ENCODE data around the gene TTLL1.

TTLL1 gene

GRCh38 chr22:43092085-43092484, 2.9 kb upstream of the TTLL1 start:
- peaks cover 7 to 26% (median 10%) of the 10 kb centered on the region in 4 experiments for H3K4me1 ChIP-seq (ENCODE audit: control extremely low read depth in 1 of 4, control insufficient read depth in 4 of 4, insufficient read depth in 4 of 4, low read length in 3 of 4)
- H3K36me3 ChIP-seq (ENCODE audit: control insufficient read depth in 4 of 4, insufficient read depth in 4 of 4, low read length in 3 of 4), result no peaks in the 10 kb centered on the region
- no peak overlapping the region for H3K27ac ChIP-seq (ENCODE audit: insufficient read depth in 1 of 2, low read depth in 1 of 2, low read length in 2 of 2, poor library complexity in 1 of 2, severe bottlenecking in 2 of 2)
- 5% methylated on average over 8 of the region's 9 CpGs for WGBS (ENCODE audit: insufficient coverage)
- peaks cover 0 to 9% (median 7%) of the 10 kb centered on the region in 5 experiments for H3K9me3 ChIP-seq (ENCODE audit: control extremely low read depth in 1 of 5, control insufficient read depth in 4 of 5, insufficient read depth in 2 of 5, low read depth in 1 of 5, low read length in 4 of 5)
- POLR2A ChIA-PET, result interaction anchor here (0.7 to 1.0 kb wide), 2 partner anchors 14 to 18 kb away, joined by 3 read pairs; no protein-coding TSS in a partner anchor
- DNase-seq, result peak in 2 of 3 donors; percentile 47 to 67
- CTCF ChIA-PET, result interaction anchor here (1.1 to 1.6 kb wide), 4 partner anchors 9 to 471 kb away, joined by 3 to 4 read pairs (median 4); no protein-coding TSS in a partner anchor
- no peak overlapping the region for H3K4me3 ChIP-seq (ENCODE audit: control insufficient read depth in 1 of 7, extremely low read depth in 1 of 7, insufficient read depth in 4 of 7, low read depth in 2 of 7, low read length in 6 of 7)
- H3K27me3 ChIP-seq (replicated peaks in 2 of 5; ENCODE audit: control insufficient read depth in 4 of 5, insufficient read depth in 5 of 5, low read length in 4 of 5), result no peaks in the 10 kb centered on the region

- no peaks in the 10 kb centered on the region for H3K9me3 ChIP-seq (ENCODE audit: control extremely low read depth in 1 of 5, control insufficient read depth in 4 of 5, insufficient read depth in 2 of 5, low read depth in 1 of 5, low read length in 4 of 5)
- ChIA-PET CTCF (interaction anchor here (0.7 to 1.6 kb wide), 8 partner anchors 10 to 306 kb away, joined by 3 to 4 read pairs (median 3); no protein-coding TSS in a partner anchor), POLR2A (no interaction called here)
- peaks cover 7 to 26% (median 10%) of the 10 kb centered on the region in 4 experiments for H3K4me1 ChIP-seq (ENCODE audit: control extremely low read depth in 1 of 4, control insufficient read depth in 4 of 4, insufficient read depth in 4 of 4, low read length in 3 of 4)
- H3K36me3 ChIP-seq (ENCODE audit: control insufficient read depth in 4 of 4, insufficient read depth in 4 of 4, low read length in 3 of 4), result peaks cover 0 to 5% (median 0%) of the 10 kb centered on the region in 4 experiments
- H3K27me3 ChIP-seq (replicated peaks in 2 of 5; ENCODE audit: control insufficient read depth in 4 of 5, insufficient read depth in 5 of 5, low read length in 4 of 5), result no peaks in the 10 kb centered on the region
- no peak overlapping the region for H3K4me3 ChIP-seq (ENCODE audit: control insufficient read depth in 1 of 7, extremely low read depth in 1 of 7, insufficient read depth in 4 of 7, low read depth in 2 of 7, low read length in 6 of 7)
- peak; percentile 87 to 94 (median 93) for DNase-seq
- WGBS (ENCODE audit: insufficient coverage), result 64% methylated on average over 3 of the region's 6 CpGs
- H3K27ac ChIP-seq (ENCODE audit: insufficient read depth in 1 of 2, low read depth in 1 of 2, low read length in 2 of 2, poor library complexity in 1 of 2, severe bottlenecking in 2 of 2), result no peak overlapping the region
These were observed 1.1 kb upstream of the TTLL1 start for GRCh38 chr22:43090130-43090789.

- H3K4me1 ChIP-seq (ENCODE audit: control extremely low read depth in 1 of 4, control insufficient read depth in 4 of 4, insufficient read depth in 4 of 4, low read length in 3 of 4), result peaks cover 7 to 26% (median 10%) of the 10 kb centered on the region in 4 experiments
- peak overlapping the region; percentile 64 to 96 (median 81) for H3K4me3 ChIP-seq (ENCODE audit: control insufficient read depth in 1 of 7, extremely low read depth in 1 of 7, insufficient read depth in 4 of 7, low read depth in 2 of 7, low read length in 6 of 7)
- 89% methylated on average over 3 of the region's 9 CpGs for WGBS (ENCODE audit: insufficient coverage)
- H3K9me3 ChIP-seq (ENCODE audit: control extremely low read depth in 1 of 5, control insufficient read depth in 4 of 5, insufficient read depth in 2 of 5, low read depth in 1 of 5, low read length in 4 of 5), result no peaks in the 10 kb centered on the region
- no peak for DNase-seq
- peaks cover 0 to 5% (median 0%) of the 10 kb centered on the region in 4 experiments for H3K36me3 ChIP-seq (ENCODE audit: control insufficient read depth in 4 of 4, insufficient read depth in 4 of 4, low read length in 3 of 4)
- no peak overlapping the region for H3K27ac ChIP-seq (ENCODE audit: insufficient read depth in 1 of 2, low read depth in 1 of 2, low read length in 2 of 2, poor library complexity in 1 of 2, severe bottlenecking in 2 of 2)
- H3K27me3 ChIP-seq (replicated peaks in 2 of 5; ENCODE audit: control insufficient read depth in 4 of 5, insufficient read depth in 5 of 5, low read length in 4 of 5), result no peaks in the 10 kb centered on the region
- ChIA-PET POLR2A (no interaction called here), CTCF (interaction anchor here (0.6 kb wide), 1 partner anchor 54 kb away, joined by 3 read pairs; no protein-coding TSS in a partner anchor)
These were observed 586 bp downstream of the TTLL1 start for GRCh38 chr22:43088627-43088983.

- Histone ChIP-seq H3K4me3 (ENCODE audit: control insufficient read depth in 1 of 7, extremely low read depth in 1 of 7, insufficient read depth in 4 of 7, low read depth in 2 of 7, low read length in 6 of 7) (no peak overlapping the region), H3K27me3 (replicated peaks in 2 of 5; ENCODE audit: control insufficient read depth in 4 of 5, insufficient read depth in 5 of 5, low read length in 4 of 5) (no peaks in the 10 kb centered on the region), H3K27ac (ENCODE audit: insufficient read depth in 1 of 2, low read depth in 1 of 2, low read length in 2 of 2, poor library complexity in 1 of 2, severe bottlenecking in 2 of 2) (no peak overlapping the region), H3K36me3 (ENCODE audit: control insufficient read depth in 4 of 4, insufficient read depth in 4 of 4, low read length in 3 of 4) (peaks cover 0 to 5% (median 0%) of the 10 kb centered on the region in 4 experiments), H3K4me1 (ENCODE audit: control extremely low read depth in 1 of 4, control insufficient read depth in 4 of 4, insufficient read depth in 4 of 4, low read length in 3 of 4) (peaks cover 5 to 15% (median 9%) of the 10 kb centered on the region in 4 experiments), H3K9me3 (ENCODE audit: control extremely low read depth in 1 of 5, control insufficient read depth in 4 of 5, insufficient read depth in 2 of 5, low read depth in 1 of 5, low read length in 4 of 5) (no peaks in the 10 kb centered on the region)
- WGBS (ENCODE audit: insufficient coverage), result 92% methylated on average over 8 of the region's 19 CpGs
- ChIA-PET CTCF (interaction anchor here (1.1 kb wide), 1 partner anchor 26 kb away, joined by 3 read pairs; no protein-coding TSS in a partner anchor), POLR2A (no interaction called here)
- DNase-seq, result no peak
These were observed 3.3 kb downstream of the TTLL1 start for GRCh38 chr22:43085658-43086606.

- Histone ChIP-seq H3K9me3 (ENCODE audit: control extremely low read depth in 1 of 5, control insufficient read depth in 4 of 5, insufficient read depth in 2 of 5, low read depth in 1 of 5, low read length in 4 of 5) (no peaks in the 10 kb centered on the region), H3K27ac (ENCODE audit: insufficient read depth in 1 of 2, low read depth in 1 of 2, low read length in 2 of 2, poor library complexity in 1 of 2, severe bottlenecking in 2 of 2) (no peak overlapping the region), H3K27me3 (replicated peaks in 2 of 5; ENCODE audit: control insufficient read depth in 4 of 5, insufficient read depth in 5 of 5, low read length in 4 of 5) (no peaks in the 10 kb centered on the region), H3K4me3 (ENCODE audit: control insufficient read depth in 1 of 7, extremely low read depth in 1 of 7, insufficient read depth in 4 of 7, low read depth in 2 of 7, low read length in 6 of 7) (no peak overlapping the region), H3K4me1 (ENCODE audit: control extremely low read depth in 1 of 4, control insufficient read depth in 4 of 4, insufficient read depth in 4 of 4, low read length in 3 of 4) (no peaks in the 10 kb centered on the region), H3K36me3 (ENCODE audit: control insufficient read depth in 4 of 4, insufficient read depth in 4 of 4, low read length in 3 of 4) (peaks cover 0 to 5% (median 3%) of the 10 kb centered on the region in 4 experiments)
- POLR2A ChIA-PET, result no interaction called here
- CTCF ChIA-PET, result no interaction called here
- 91% methylated on average over 4 of the region's 4 CpGs for WGBS (ENCODE audit: insufficient coverage)
- DNase-seq, result no peak
These were observed 7.2 kb downstream of the TTLL1 start for GRCh38 chr22:43081968-43082367.

GRCh38 chr22:43080616-43081015, 8.6 kb downstream of the TTLL1 start:
- peak in 1 of 3 donors; percentile 9 for DNase-seq
- Histone ChIP-seq H3K27ac (ENCODE audit: insufficient read depth in 1 of 2, low read depth in 1 of 2, low read length in 2 of 2, poor library complexity in 1 of 2, severe bottlenecking in 2 of 2) (no peak overlapping the region), H3K27me3 (replicated peaks in 2 of 5; ENCODE audit: control insufficient read depth in 4 of 5, insufficient read depth in 5 of 5, low read length in 4 of 5) (no peaks in the 10 kb centered on the region), H3K36me3 (ENCODE audit: control insufficient read depth in 4 of 4, insufficient read depth in 4 of 4, low read length in 3 of 4) (peaks cover 0 to 5% (median 2%) of the 10 kb centered on the region in 4 experiments), H3K4me1 (ENCODE audit: control extremely low read depth in 1 of 4, control insufficient read depth in 4 of 4, insufficient read depth in 4 of 4, low read length in 3 of 4) (no peaks in the 10 kb centered on the region), H3K9me3 (ENCODE audit: control extremely low read depth in 1 of 5, control insufficient read depth in 4 of 5, insufficient read depth in 2 of 5, low read depth in 1 of 5, low read length in 4 of 5) (no peaks in the 10 kb centered on the region), H3K4me3 (ENCODE audit: control insufficient read depth in 1 of 7, extremely low read depth in 1 of 7, insufficient read depth in 4 of 7, low read depth in 2 of 7, low read length in 6 of 7) (no peak overlapping the region)
- POLR2A ChIA-PET, result no interaction called here
- CTCF ChIA-PET, result interaction anchor here (0.8 kb wide), 1 partner anchor 10 kb away, joined by 3 read pairs; no protein-coding TSS in a partner anchor
- WGBS (ENCODE audit: insufficient coverage), result 89% methylated on average over 1 of the region's 2 CpGs
